Upper lobe of left lung (tissue), 4 donors: ENCODE results near the gene GRAMD4.

Source experiments
- POLR2A ChIP-seq, 4 donors: fragments of 450-650 bp; IDR thresholded peaks; one replicate each; pipeline ENCODE4 v1.5.1; 2016 to 2017; ENCODE audit warnings: antibody characterized with exemption in 4 of 4, mild to moderate bottlenecking in 2 of 4
- TF ChIP-seq, protein P1 (sequence below), 6 experiments: fragments of 450-650 bp in 4 of 6; fragments of 200-600 bp in 2 of 6; sonication (generic) in 2 of 6; IDR thresholded peaks; one replicate each; pipeline ENCODE4 v1.5.1; 2016 to 2019; ENCODE audit warnings: antibody characterized with exemption in 6 of 6

DNA sequence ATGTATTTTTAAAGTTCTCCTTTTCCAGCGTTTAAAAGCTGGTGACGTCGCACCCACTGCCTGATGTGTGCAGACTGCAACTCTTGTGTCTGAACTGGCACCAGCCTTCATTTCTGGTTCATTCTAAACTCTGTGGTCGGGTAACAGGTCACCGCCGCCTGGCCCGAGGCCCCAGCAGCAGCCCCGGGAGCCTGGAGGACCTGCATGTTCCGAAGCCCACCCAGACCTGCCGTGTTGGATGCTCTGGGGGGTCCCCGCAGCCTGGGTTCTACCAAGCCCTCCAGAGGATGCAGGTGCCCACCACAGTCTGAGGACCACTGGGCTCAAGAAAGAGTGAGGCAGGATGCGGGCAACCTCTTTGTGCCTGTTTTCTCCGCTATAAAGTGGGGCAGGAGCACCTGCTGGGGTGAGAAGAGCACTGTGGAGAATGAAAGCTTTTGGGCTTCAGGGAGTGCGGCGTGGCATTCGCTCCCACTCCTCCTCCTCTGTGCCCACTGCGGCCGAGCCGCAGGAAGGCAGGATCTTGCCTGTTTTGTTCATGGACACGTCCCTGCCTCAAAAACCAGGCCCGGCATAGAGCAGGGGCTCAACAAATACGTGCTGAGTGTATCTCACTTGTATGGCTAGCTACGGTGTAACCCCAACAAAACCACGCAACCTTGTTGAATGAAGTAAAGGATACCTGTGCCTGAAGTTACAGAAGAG lies 77.8 kb downstream of the GRAMD4 start:
- TF ChIP-seq, protein P1, sequence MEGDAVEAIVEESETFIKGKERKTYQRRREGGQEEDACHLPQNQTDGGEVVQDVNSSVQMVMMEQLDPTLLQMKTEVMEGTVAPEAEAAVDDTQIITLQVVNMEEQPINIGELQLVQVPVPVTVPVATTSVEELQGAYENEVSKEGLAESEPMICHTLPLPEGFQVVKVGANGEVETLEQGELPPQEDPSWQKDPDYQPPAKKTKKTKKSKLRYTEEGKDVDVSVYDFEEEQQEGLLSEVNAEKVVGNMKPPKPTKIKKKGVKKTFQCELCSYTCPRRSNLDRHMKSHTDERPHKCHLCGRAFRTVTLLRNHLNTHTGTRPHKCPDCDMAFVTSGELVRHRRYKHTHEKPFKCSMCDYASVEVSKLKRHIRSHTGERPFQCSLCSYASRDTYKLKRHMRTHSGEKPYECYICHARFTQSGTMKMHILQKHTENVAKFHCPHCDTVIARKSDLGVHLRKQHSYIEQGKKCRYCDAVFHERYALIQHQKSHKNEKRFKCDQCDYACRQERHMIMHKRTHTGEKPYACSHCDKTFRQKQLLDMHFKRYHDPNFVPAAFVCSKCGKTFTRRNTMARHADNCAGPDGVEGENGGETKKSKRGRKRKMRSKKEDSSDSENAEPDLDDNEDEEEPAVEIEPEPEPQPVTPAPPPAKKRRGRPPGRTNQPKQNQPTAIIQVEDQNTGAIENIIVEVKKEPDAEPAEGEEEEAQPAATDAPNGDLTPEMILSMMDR (IDR thresholded peaks at IDR 0.05): no peak
- no peak for TF ChIP-seq POLR2A (IDR thresholded peaks at IDR 0.05)
